Fibroblast of villous mesenchyme (primary cell): ENCODE results near the gene CD34. TPM values are rescaled to one million over a fixed set of nuclear protein-coding genes. Genes with fewer than 3 reads are reported as not detected.

ENCODE experiments used
- DNase-seq: peaks from one replicate; pipeline ENCODE4 v3.0.0-alpha.2; 2010; ENCODE audit warnings: low read depth
- H3K4me3 ChIP-seq: 2 replicates; pipeline ENCODE4 v1.5.1; 2011; ENCODE audit warnings: low read depth, mild to moderate bottlenecking, low read length
- CTCF ChIP-seq: IDR thresholded peaks from 2 replicates; pipeline ENCODE4 v1.5.1; 2012; ENCODE audit warnings: low read depth, mild to moderate bottlenecking, low read length; ENCODE audit not compliant: insufficient read depth
- total RNA-seq: library from RNA; depleted of rRNA; stranded (reverse); fragments of >200 nt; gene quantifications from 2 replicates; pipeline ENCODE4 v1.2.3, GENCODE V29; 2012

The CD34 gene, protein sequence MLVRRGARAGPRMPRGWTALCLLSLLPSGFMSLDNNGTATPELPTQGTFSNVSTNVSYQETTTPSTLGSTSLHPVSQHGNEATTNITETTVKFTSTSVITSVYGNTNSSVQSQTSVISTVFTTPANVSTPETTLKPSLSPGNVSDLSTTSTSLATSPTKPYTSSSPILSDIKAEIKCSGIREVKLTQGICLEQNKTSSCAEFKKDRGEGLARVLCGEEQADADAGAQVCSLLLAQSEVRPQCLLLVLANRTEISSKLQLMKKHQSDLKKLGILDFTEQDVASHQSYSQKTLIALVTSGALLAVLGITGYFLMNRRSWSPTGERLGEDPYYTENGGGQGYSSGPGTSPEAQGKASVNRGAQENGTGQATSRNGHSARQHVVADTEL
- total RNA-seq, result 0.32 and 0.43 TPM in 2 replicates

GRCh38 chr1:207910591-207911354 lies at the start of gene CD34:
Gene CD34, minus strand, starts transcription at chr1:207911125. Its CDS starts 45 bp downstream, at chr1:207911080.
- DNase-seq, result no peak
- TF ChIP-seq CTCF, result no peak
- no peak within 1 kb of the TSS for H3K4me3 ChIP-seq

GRCh38 chr1:207960346-207960745 lies 49.4 kb upstream of the CD34 start:
- no peak for TF ChIP-seq CTCF
- no peak overlapping the region for H3K4me3 ChIP-seq
- DNase-seq, result no peak

DNA sequence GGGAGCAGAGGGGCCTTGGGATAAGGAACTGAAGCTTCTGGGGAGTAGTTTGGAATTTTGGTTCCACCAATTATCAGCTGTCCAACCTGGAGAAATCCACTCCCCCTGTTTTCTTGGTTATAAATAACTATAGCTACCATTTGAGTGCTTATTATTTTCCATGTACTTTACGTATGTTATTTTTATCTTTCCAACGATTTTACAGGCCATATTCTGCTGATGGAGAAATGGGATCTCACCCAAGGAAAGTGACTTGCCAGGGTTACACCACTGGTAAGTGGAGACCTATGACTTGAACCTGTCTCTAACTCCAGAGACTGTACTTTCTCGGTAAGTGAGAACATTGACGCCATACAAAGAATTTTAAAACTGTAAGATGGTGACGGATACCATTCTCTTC lies 49.0 kb upstream of the CD34 start:
- no peak for DNase-seq
- no peak overlapping the region for H3K4me3 ChIP-seq
- TF ChIP-seq CTCF, result no peak

DNA sequence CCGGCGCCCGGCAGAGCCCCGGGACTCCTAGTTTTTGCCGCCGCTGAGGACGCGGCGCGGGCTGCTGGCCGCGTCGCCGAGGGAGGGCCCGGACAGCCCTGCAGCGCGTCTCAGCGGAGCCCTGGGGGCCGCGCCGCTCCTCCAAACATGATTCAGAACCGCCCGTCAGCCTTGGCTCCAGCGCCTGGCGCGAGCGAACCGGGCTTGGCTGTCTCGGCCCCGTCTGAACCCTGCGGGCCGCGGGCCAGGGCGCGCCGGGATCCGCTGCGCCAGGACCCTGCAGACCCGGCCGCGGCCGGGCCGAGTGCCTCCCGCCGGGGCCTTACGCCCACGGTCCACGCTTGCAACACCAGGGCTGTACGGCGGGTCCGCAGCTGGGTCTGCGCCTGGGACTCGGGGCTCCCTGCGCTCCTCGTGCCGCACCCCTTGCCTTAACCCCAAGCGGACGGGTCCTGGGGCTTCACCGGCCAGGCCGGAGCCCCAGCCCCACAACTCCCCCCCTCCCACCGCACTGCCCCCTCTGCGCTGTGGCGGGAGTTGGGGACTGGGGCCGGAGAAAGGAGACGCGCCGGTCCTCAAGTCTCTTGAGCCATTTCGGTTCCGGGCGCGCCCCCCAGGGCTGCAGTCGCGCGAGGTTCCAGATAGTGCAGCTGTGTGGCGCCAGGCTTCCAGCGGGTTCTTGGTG lies 48.4 kb upstream of the CD34 start:
- DNase-seq, result peak; percentile 47
- no peak for TF ChIP-seq CTCF
- H3K4me3 ChIP-seq, result peak overlapping the region; percentile 46

DNA sequence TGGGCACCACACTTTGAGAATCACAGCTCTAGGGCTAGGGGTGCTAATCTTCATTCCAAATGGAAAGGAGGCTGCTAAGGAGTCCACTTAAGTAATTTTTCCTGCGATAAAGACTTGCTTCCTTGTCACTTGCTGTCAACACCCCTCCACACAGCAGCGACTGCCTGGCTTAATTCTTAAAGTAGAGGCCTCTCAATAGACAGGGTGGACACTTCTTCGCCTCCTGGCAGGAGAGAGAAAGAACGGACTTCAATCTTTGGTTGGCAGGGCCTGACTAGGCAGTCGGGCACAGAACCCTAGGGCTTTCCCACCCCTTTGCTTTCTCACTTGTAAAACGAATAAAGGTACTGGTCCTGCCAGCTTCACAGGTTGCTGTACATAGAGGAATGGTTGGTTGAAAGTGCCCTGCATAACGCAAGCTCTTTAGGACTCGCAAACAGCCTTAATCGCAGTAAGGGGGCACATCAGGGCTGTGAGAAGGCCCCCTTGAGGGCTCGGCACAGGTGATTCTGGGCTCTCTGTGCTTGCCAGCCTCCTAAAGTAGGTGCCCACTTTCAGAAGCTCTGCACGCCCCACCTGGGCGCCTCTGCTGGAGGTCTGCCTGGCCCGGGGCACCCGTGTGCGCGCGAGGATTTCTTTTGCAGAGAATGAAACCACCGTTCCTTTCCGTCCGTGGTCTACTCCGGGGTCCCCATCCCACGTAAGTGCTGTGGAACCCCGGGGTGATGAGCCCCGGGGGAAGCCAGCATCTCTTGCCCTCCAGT lies 47.6 kb upstream of the CD34 start:
- no peak for DNase-seq
- H3K4me3 ChIP-seq, result peak overlapping the region; percentile 46
- TF ChIP-seq CTCF, result no peak

GRCh38 chr1:207956986-207957385 lies 46.1 kb upstream of the CD34 start:
- no peak for TF ChIP-seq CTCF
- no peak overlapping the region for H3K4me3 ChIP-seq
- DNase-seq, result no peak
